Endothelial cell of umbilical vein (primary cell): ENCODE data around the gene ALKBH5.

Experiments used
- CTCF ChIP-seq, 2 donors: IDR thresholded peaks; 1 replicate in 1 of 2; 2 replicates in 1 of 2; pipeline ENCODE4 v1.5.1; 2011; ENCODE audit warnings: low read length in 2 of 2, mild to moderate bottlenecking in 2 of 2, moderate library complexity in 2 of 2, control low read depth in 1 of 2, inconsistent platforms in 1 of 2, low read depth in 1 of 2; ENCODE audit not compliant: insufficient read depth in 1 of 2; ENCODE audit errors: extremely low read depth in 1 of 2
- EZH2 ChIP-seq: IDR thresholded peaks from 2 replicates; pipeline ENCODE4 v1.6.1; 2012; ENCODE audit warnings: borderline replicate concordance, low read depth, mild to moderate bottlenecking, moderate library complexity, low read length, inconsistent platforms; ENCODE audit not compliant: severe bottlenecking
- FOS ChIP-seq: IDR thresholded peaks from 2 replicates; pipeline ENCODE4 v1.6.1; 2011; ENCODE audit warnings: mild to moderate bottlenecking, low read length, moderate library complexity, borderline replicate concordance; ENCODE audit not compliant: insufficient read depth
- JUN ChIP-seq: IDR thresholded peaks from 2 replicates; pipeline ENCODE4 v1.6.1; 2011; ENCODE audit warnings: borderline replicate concordance, low read depth; ENCODE audit not compliant: insufficient read length, insufficient read depth
- MYC ChIP-seq: IDR thresholded peaks from one replicate; pipeline ENCODE4 v1.6.1; 2011; ENCODE audit warnings: mild to moderate bottlenecking, low read depth, low read length
- POLR2A ChIP-seq: IDR thresholded peaks from 2 replicates; pipeline ENCODE4 v1.6.1; 2012; ENCODE audit warnings: low read depth, mild to moderate bottlenecking, control low read depth, low read length
- POLR2AphosphoS5 ChIP-seq: IDR thresholded peaks from 2 replicates; pipeline ENCODE4 v1.6.1; 2012; ENCODE audit warnings: low read depth, mild to moderate bottlenecking, control low read depth, low read length, moderate library complexity; ENCODE audit not compliant: insufficient read depth
- TF ChIP-seq, protein P1 (sequence below): IDR thresholded peaks from 2 replicates; pipeline ENCODE4 v1.6.1; 2011; ENCODE audit not compliant: insufficient read depth, insufficient read length

DNA sequence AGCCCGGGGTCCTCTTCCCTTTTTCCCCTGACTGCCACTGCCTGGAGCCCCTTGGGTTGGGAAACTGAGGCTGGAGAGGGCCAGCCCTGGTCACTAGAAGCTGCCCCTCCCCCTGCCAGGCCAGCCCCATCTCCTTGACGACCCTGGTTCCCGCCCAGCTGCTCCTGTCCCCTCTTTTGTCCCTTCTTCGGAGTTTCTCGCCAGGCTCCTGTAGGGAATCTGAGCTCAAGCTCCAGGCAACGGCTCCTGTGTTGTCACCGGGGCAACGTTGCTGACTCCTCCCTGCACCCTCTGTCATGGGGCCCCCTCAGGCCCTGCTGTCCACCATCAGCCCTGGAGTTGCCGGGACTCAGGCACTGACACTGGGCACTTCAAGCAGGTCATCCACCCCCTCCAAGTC lies 47.5 kb downstream of the ALKBH5 start:
- no peak for TF ChIP-seq EZH2
- no peak for TF ChIP-seq CTCF (IDR thresholded peaks at IDR 0.05; ENCODE audit: extremely low read depth in 1 of 2, insufficient read depth in 1 of 2, low read depth in 1 of 2, low read length in 2 of 2)
- no peak for TF ChIP-seq POLR2A
- no peak for TF ChIP-seq POLR2AphosphoS5
- TF ChIP-seq, protein P1, sequence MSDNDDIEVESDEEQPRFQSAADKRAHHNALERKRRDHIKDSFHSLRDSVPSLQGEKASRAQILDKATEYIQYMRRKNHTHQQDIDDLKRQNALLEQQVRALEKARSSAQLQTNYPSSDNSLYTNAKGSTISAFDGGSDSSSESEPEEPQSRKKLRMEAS = no peak
- TF ChIP-seq FOS = no peak
- no peak for TF ChIP-seq JUN
- no peak for TF ChIP-seq MYC
